SK-N-SH treated with all-trans-retinoic acid at 6 μM for 48 hours (cell line): ENCODE results near the gene PUDP.
A peak's percentile ranks its signal among the peaks of the same experiment; 100 is the strongest.

Source experiments
- ATAC-seq: fragments of 200-7000 bp; cut with Tn5 transposase; 3 replicates; pipeline ENCODE4 v1.9.1; 2020; ENCODE audit warnings: mild to moderate bottlenecking, moderate library complexity
- ARNTL ChIP-seq: fragments of 450-650 bp; formaldehyde crosslinking; IDR thresholded peaks from 2 replicates; pipeline ENCODE4 v1.5.0; 2020; ENCODE audit warnings: low read depth, mild to moderate bottlenecking, moderate library complexity, borderline replicate concordance
- BACH2 ChIP-seq: fragments of 250-450 bp; sonication (Bioruptor Pico); IDR thresholded peaks from 2 replicates; pipeline ENCODE4 v1.9.0; 2021; ENCODE audit warnings: mild to moderate bottlenecking, borderline replicate concordance
- CSDC2 ChIP-seq: fragments of 250-450 bp; sonication (Bioruptor Pico); IDR thresholded peaks from 2 replicates; pipeline ENCODE4 v1.5.0; 2020; ENCODE audit warnings: mild to moderate bottlenecking, moderate library complexity
- ESRRG ChIP-seq: fragments of 250-450 bp; sonication (Bioruptor Pico); IDR thresholded peaks from 2 replicates; pipeline ENCODE4 v1.6.1; 2021; ENCODE audit warnings: mild to moderate bottlenecking
- GLIS3 ChIP-seq: fragments of 250-450 bp; sonication (Bioruptor Pico); IDR thresholded peaks from 2 replicates; pipeline ENCODE4 v1.5.0; 2020; ENCODE audit warnings: mild to moderate bottlenecking, moderate library complexity
- OSR1 ChIP-seq: fragments of 250-450 bp; sonication (Bioruptor Pico); IDR thresholded peaks from 2 replicates; pipeline ENCODE4 v1.8.0; 2022; ENCODE audit warnings: moderate library complexity, mild to moderate bottlenecking, inconsistent platforms
- PPARA ChIP-seq: fragments of 250-450 bp; sonication (Bioruptor Pico); IDR thresholded peaks from 2 replicates; pipeline ENCODE4 v1.5.0; 2020; ENCODE audit warnings: mild to moderate bottlenecking, borderline replicate concordance
- RARB ChIP-seq: fragments of 250-450 bp; sonication (Bioruptor Pico); IDR thresholded peaks from 2 replicates; pipeline ENCODE4 v1.8.0; 2021; ENCODE audit warnings: mild to moderate bottlenecking, moderate library complexity
- SNAI2 ChIP-seq: fragments of 250-450 bp; sonication (Bioruptor Pico); IDR thresholded peaks from 2 replicates; pipeline ENCODE4 v1.5.0; 2020; ENCODE audit warnings: mild to moderate bottlenecking, moderate library complexity
- TCF4 ChIP-seq: fragments of 250-450 bp; sonication (Bioruptor Pico); IDR thresholded peaks from 2 replicates; pipeline ENCODE4 v1.8.0; 2021; ENCODE audit warnings: mild to moderate bottlenecking, moderate library complexity, borderline replicate concordance
- TOX ChIP-seq: fragments of 250-450 bp; sonication (Bioruptor Pico); IDR thresholded peaks from 2 replicates; pipeline ENCODE4 v1.8.0; 2021; ENCODE audit warnings: mild to moderate bottlenecking, moderate library complexity, borderline replicate concordance
- ZFP3 ChIP-seq: fragments of 250-450 bp; sonication (Bioruptor Pico); IDR thresholded peaks from 2 replicates; pipeline ENCODE4 v1.5.0; 2020; ENCODE audit warnings: mild to moderate bottlenecking, moderate library complexity
- ZNF565 ChIP-seq: fragments of 450-650 bp; formaldehyde crosslinking; conservative IDR thresholded peaks from 2 replicates; pipeline ENCODE4 v1.5.0; 2020; ENCODE audit warnings: low read depth, mild to moderate bottlenecking, moderate library complexity
- ZNF70 ChIP-seq: fragments of 450-650 bp; formaldehyde crosslinking; IDR thresholded peaks from 2 replicates; pipeline ENCODE4 v1.5.0; 2020; ENCODE audit warnings: mild to moderate bottlenecking, moderate library complexity
- TF ChIP-seq, protein P1 (sequence below): fragments of 250-450 bp; sonication (Bioruptor Pico); IDR thresholded peaks from 2 replicates; pipeline ENCODE4 v1.5.0; 2020; ENCODE audit warnings: mild to moderate bottlenecking, moderate library complexity
- TF ChIP-seq, protein P2 (sequence below): fragments of 250-450 bp; sonication (Bioruptor Pico); IDR thresholded peaks from 2 replicates; pipeline ENCODE4 v1.8.0; 2021; ENCODE audit warnings: low read depth, mild to moderate bottlenecking, moderate library complexity, borderline replicate concordance
- TF ChIP-seq, protein P3 (sequence below): fragments of 250-450 bp; sonication (Bioruptor Pico); IDR thresholded peaks from 2 replicates; pipeline ENCODE4 v1.5.1; 2021; ENCODE audit warnings: mild to moderate bottlenecking, moderate library complexity
- TF ChIP-seq, protein P4 (sequence below): fragments of 250-450 bp; sonication (Bioruptor Pico); IDR thresholded peaks from 2 replicates; pipeline ENCODE4 v1.5.1; 2020; ENCODE audit warnings: low read depth, mild to moderate bottlenecking, moderate library complexity
- TF ChIP-seq, protein P5 (sequence below): fragments of 250-450 bp; sonication (Bioruptor Pico); IDR thresholded peaks from 2 replicates; pipeline ENCODE4 v1.8.0; 2020; ENCODE audit warnings: mild to moderate bottlenecking, moderate library complexity, borderline replicate concordance

The PUDP gene

DNA sequence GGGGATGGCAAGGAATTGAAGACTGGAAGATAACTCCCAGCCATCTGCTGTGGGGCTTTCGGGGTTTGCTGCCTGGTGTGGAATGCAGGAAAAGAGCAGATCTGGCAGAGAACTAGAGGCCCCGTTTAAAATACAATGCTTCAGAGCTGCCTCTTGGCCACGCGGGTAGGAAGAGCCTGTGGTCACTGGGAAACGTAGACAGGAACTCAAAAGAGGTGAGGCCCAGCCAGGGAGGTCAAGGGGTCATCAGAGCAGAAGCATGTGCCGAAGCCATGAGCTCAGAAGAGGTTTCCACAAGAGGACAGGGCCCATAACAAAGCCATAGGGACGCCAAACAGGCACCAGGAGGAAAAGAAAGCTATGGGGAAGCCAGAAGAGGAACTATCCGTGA lies 14.9 kb downstream of the PUDP start:
- TF ChIP-seq TOX (CRISPR knock-in tag) = no peak
- TF ChIP-seq CSDC2 (CRISPR knock-in tag) = no peak
- TF ChIP-seq ARNTL = no peak
- TF ChIP-seq ZNF70 = no peak
- no peak for TF ChIP-seq GLIS3 (CRISPR knock-in tag)
- TF ChIP-seq ESRRG = no peak
- no peak for TF ChIP-seq ZNF565 (CRISPR knock-in tag)
- TF ChIP-seq, protein P1, sequence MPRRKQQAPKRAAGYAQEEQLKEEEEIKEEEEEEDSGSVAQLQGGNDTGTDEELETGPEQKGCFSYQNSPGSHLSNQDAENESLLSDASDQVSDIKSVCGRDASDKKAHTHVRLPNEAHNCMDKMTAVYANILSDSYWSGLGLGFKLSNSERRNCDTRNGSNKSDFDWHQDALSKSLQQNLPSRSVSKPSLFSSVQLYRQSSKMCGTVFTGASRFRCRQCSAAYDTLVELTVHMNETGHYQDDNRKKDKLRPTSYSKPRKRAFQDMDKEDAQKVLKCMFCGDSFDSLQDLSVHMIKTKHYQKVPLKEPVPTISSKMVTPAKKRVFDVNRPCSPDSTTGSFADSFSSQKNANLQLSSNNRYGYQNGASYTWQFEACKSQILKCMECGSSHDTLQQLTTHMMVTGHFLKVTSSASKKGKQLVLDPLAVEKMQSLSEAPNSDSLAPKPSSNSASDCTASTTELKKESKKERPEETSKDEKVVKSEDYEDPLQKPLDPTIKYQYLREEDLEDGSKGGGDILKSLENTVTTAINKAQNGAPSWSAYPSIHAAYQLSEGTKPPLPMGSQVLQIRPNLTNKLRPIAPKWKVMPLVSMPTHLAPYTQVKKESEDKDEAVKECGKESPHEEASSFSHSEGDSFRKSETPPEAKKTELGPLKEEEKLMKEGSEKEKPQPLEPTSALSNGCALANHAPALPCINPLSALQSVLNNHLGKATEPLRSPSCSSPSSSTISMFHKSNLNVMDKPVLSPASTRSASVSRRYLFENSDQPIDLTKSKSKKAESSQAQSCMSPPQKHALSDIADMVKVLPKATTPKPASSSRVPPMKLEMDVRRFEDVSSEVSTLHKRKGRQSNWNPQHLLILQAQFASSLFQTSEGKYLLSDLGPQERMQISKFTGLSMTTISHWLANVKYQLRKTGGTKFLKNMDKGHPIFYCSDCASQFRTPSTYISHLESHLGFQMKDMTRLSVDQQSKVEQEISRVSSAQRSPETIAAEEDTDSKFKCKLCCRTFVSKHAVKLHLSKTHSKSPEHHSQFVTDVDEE (CRISPR knock-in tag) = no peak
- TF ChIP-seq, protein P2, sequence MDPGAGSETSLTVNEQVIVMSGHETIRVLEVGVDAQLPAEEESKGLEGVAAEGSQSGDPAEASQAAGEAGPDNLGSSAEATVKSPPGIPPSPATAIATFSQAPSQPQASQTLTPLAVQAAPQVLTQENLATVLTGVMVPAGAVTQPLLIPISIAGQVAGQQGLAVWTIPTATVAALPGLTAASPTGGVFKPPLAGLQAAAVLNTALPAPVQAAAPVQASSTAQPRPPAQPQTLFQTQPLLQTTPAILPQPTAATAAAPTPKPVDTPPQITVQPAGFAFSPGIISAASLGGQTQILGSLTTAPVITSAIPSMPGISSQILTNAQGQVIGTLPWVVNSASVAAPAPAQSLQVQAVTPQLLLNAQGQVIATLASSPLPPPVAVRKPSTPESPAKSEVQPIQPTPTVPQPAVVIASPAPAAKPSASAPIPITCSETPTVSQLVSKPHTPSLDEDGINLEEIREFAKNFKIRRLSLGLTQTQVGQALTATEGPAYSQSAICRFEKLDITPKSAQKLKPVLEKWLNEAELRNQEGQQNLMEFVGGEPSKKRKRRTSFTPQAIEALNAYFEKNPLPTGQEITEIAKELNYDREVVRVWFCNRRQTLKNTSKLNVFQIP = no peak
- no peak for TF ChIP-seq RARB
- TF ChIP-seq ZFP3 (CRISPR knock-in tag) = no peak
- TF ChIP-seq BACH2 (CRISPR knock-in tag) = no peak
- TF ChIP-seq OSR1 (CRISPR knock-in tag) = no peak
- TF ChIP-seq, protein P3, sequence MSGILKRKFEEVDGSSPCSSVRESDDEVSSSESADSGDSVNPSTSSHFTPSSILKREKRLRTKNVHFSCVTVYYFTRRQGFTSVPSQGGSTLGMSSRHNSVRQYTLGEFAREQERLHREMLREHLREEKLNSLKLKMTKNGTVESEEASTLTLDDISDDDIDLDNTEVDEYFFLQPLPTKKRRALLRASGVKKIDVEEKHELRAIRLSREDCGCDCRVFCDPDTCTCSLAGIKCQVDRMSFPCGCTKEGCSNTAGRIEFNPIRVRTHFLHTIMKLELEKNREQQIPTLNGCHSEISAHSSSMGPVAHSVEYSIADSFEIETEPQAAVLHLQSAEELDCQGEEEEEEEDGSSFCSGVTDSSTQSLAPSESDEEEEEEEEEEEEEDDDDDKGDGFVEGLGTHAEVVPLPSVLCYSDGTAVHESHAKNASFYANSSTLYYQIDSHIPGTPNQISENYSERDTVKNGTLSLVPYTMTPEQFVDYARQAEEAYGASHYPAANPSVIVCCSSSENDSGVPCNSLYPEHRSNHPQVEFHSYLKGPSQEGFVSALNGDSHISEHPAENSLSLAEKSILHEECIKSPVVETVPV (CRISPR knock-in tag) = no peak
- TF ChIP-seq, protein P4, sequence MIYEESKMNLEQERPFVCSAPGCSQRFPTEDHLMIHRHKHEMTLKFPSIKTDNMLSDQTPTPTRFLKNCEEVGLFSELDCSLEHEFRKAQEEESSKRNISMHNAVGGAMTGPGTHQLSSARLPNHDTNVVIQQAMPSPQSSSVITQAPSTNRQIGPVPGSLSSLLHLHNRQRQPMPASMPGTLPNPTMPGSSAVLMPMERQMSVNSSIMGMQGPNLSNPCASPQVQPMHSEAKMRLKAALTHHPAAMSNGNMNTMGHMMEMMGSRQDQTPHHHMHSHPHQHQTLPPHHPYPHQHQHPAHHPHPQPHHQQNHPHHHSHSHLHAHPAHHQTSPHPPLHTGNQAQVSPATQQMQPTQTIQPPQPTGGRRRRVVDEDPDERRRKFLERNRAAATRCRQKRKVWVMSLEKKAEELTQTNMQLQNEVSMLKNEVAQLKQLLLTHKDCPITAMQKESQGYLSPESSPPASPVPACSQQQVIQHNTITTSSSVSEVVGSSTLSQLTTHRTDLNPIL (CRISPR knock-in tag) = no peak
- no peak for TF ChIP-seq SNAI2 (CRISPR knock-in tag)
- TF ChIP-seq TCF4 (CRISPR knock-in tag) = no peak
- TF ChIP-seq, protein P5, sequence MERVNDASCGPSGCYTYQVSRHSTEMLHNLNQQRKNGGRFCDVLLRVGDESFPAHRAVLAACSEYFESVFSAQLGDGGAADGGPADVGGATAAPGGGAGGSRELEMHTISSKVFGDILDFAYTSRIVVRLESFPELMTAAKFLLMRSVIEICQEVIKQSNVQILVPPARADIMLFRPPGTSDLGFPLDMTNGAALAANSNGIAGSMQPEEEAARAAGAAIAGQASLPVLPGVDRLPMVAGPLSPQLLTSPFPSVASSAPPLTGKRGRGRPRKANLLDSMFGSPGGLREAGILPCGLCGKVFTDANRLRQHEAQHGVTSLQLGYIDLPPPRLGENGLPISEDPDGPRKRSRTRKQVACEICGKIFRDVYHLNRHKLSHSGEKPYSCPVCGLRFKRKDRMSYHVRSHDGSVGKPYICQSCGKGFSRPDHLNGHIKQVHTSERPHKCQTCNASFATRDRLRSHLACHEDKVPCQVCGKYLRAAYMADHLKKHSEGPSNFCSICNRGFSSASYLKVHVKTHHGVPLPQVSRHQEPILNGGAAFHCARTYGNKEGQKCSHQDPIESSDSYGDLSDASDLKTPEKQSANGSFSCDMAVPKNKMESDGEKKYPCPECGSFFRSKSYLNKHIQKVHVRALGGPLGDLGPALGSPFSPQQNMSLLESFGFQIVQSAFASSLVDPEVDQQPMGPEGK (CRISPR knock-in tag) = no peak
- no peak for TF ChIP-seq PPARA (CRISPR knock-in tag)
- ATAC-seq = no peak; the same call in 2 of the 3 replicates

DNA sequence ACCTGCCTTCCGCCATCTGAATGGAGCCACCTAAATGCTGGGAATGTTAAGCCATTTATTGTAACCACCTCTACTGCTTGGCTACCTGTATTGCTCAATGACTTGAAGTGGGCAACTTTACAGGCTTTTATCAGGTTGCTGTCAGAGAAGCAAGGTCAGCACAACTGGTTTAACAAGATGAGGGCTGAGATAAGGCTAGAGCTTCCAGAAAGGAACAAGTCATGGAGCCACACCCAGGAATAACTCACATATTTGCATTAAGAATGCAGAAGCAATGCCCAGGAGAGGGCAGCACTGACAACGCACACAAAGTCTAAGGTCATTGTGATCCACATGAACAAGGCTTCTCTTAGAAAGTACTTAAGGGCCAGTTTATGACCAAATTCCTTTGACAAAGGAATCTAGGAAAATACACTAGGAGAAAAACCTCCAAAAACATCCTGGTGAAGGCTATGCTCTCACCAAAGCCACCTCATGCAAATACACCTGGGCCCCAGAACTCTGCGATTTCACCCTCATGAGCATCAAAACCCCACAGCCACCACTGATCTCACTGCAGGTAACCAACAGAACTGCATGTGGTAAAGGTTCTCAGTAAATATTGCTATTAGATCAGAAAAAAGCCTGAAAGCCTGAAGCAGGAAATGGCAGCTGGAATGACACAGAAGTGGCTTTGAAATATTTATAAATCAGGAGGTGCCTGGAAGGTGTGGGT lies 15.5 kb downstream of the PUDP start:
- no peak for TF ChIP-seq ZFP3 (CRISPR knock-in tag)
- TF ChIP-seq, protein P4 (CRISPR knock-in tag) = no peak
- no peak for TF ChIP-seq BACH2 (CRISPR knock-in tag)
- TF ChIP-seq SNAI2 (CRISPR knock-in tag) = no peak
- TF ChIP-seq, protein P1 (CRISPR knock-in tag) = no peak
- no peak for TF ChIP-seq ESRRG
- TF ChIP-seq ZNF70 = no peak
- no peak for TF ChIP-seq ZNF565 (CRISPR knock-in tag)
- no peak for TF ChIP-seq ARNTL
- TF ChIP-seq, protein P5 (CRISPR knock-in tag) = no peak
- ATAC-seq = peak; percentile 93
